Activated CD8-positive, alpha-beta memory T cell treated with anti-CD3 and anti-CD28 coated beads for 24 hours (primary cell): ENCODE measurements around the gene KRTAP12-4.
"Not testable (repeated sequence)": the region's sequence is repeated elsewhere in the genome, so short reads cannot be mapped to it uniquely, and the experiment has no call there.

ENCODE experiments used
- DNase-seq: peaks from one replicate; pipeline ENCODE4 v3.0.0-alpha.2; 2020

KRTAP12-4 gene

GRCh38 chr21:44628707-44629391 is 25.6 kb downstream of the KRTAP12-4 start:
- no peak for DNase-seq

GRCh38 chr21:44627831-44628233 is 26.6 kb downstream of the KRTAP12-4 start:
- DNase-seq, result not testable (repeated sequence)

GRCh38 chr21:44627181-44627822 is 27.2 kb downstream of the KRTAP12-4 start:
- DNase-seq, result not testable (repeated sequence)

GRCh38 chr21:44626673-44627143 is 27.8 kb downstream of the KRTAP12-4 start, which contains the start of gene KRTAP10-9:
Gene KRTAP10-9, plus strand, starts transcription at chr21:44627093. Its CDS starts 79 bp downstream, at chr21:44627172.
- DNase-seq, result no peak

GRCh38 chr21:44626262-44626661 is 28.2 kb downstream of the KRTAP12-4 start:
- DNase-seq, result no peak

GRCh38 chr21:44625756-44626155 is 28.7 kb downstream of the KRTAP12-4 start:
- no peak for DNase-seq

- DNase-seq, result no peak
These were observed 30.9 kb downstream of the KRTAP12-4 start for GRCh38 chr21:44623575-44623974.

- DNase-seq, result no peak
These were observed 34.6 kb downstream of the KRTAP12-4 start for GRCh38 chr21:44619886-44620285.

GRCh38 chr21:44618909-44619308 is 35.5 kb downstream of the KRTAP12-4 start:
- peak; percentile 77 for DNase-seq

- DNase-seq, result no peak
These were observed 36.0 kb downstream of the KRTAP12-4 start for GRCh38 chr21:44618504-44618903.

GRCh38 chr21:44617071-44617501 is 37.4 kb downstream of the KRTAP12-4 start:
- no peak for DNase-seq

- no peak for DNase-seq
These were observed 37.9 kb downstream of the KRTAP12-4 start for GRCh38 chr21:44616591-44616926.

GRCh38 chr21:44615911-44616590 is 38.4 kb downstream of the KRTAP12-4 start:
- DNase-seq, result no peak

- DNase-seq, result no peak
These were observed 39.0 kb downstream of the KRTAP12-4 start for GRCh38 chr21:44615466-44615865.

GRCh38 chr21:44614961-44615391 is 39.5 kb downstream of the KRTAP12-4 start:
- DNase-seq, result no peak

GRCh38 chr21:44614161-44614631 is 40.3 kb downstream of the KRTAP12-4 start:
- DNase-seq, result no peak

GRCh38 chr21:44613386-44614155 is 40.9 kb downstream of the KRTAP12-4 start:
- no peak for DNase-seq

GRCh38 chr21:44612669-44613229 is 41.7 kb downstream of the KRTAP12-4 start:
- no peak for DNase-seq

GRCh38 chr21:44612029-44612486 is 42.4 kb downstream of the KRTAP12-4 start, which contains the start of gene KRTAP10-8:
Gene KRTAP10-8, plus strand, starts transcription at chr21:44612079. Its CDS starts 22 bp downstream, at chr21:44612101.
- no peak for DNase-seq

GRCh38 chr21:44611551-44611950 is 42.9 kb downstream of the KRTAP12-4 start:
- no peak for DNase-seq

- not testable (repeated sequence) for DNase-seq
These were observed 44.2 kb downstream of the KRTAP12-4 start for GRCh38 chr21:44610157-44610843.

GRCh38 chr21:44609193-44609592 is 45.3 kb downstream of the KRTAP12-4 start:
- no peak for DNase-seq
